NOMO-1 (cell line): Measurements from ENCODE around the gene LHX3.

Experiments
- DNase-seq, 2 experiments: peaks; one replicate each; lab custom pipeline; 2025; ENCODE audit not compliant: unreplicated experiment in 2 of 2; lab: John Stamatoyannopoulos, UW

LHX3 gene

GRCh38 chr9:136209786-136210185, 4.9 kb upstream of the LHX3 start:
- DNase-seq = no peak

GRCh38 chr9:136209232-136209631, 4.3 kb upstream of the LHX3 start:
- no peak for DNase-seq

GRCh38 chr9:136208675-136209074, 3.7 kb upstream of the LHX3 start:
- DNase-seq = no peak

GRCh38 chr9:136207616-136208015, 2.7 kb upstream of the LHX3 start:
- DNase-seq = no peak

GRCh38 chr9:136206602-136207275, 1.8 kb upstream of the LHX3 start:
- peak; percentile 80 to 94 for DNase-seq

- no peak for DNase-seq
Observed at GRCh38 chr9:136205707-136205992, 722 bp upstream of the LHX3 start.

- DNase-seq = no peak
Observed at GRCh38 chr9:136204145-136204805, 653 bp downstream of the LHX3 start.

GRCh38 chr9:136203408-136204144, 1.4 kb downstream of the LHX3 start:
- DNase-seq = no peak

GRCh38 chr9:136202454-136203407, 2.2 kb downstream of the LHX3 start:
- DNase-seq = no peak

GRCh38 chr9:136201609-136202453, 3.1 kb downstream of the LHX3 start:
- no peak for DNase-seq

- no peak for DNase-seq
Observed at GRCh38 chr9:136201174-136201573, 3.8 kb downstream of the LHX3 start.

- no peak for DNase-seq
Observed at GRCh38 chr9:136200424-136200823, 4.5 kb downstream of the LHX3 start.

- no peak for DNase-seq
Observed at GRCh38 chr9:136199391-136200288, 5.3 kb downstream of the LHX3 start.

GRCh38 chr9:136198605-136199083, 6.3 kb downstream of the LHX3 start:
- no peak for DNase-seq

- DNase-seq = no peak
Observed at GRCh38 chr9:136197930-136198604, 6.9 kb downstream of the LHX3 start.

GRCh38 chr9:136197084-136197875, 7.6 kb downstream of the LHX3 start:
- DNase-seq = no peak

- DNase-seq = peak in 1 of 2 experiments; percentile 20
Observed at GRCh38 chr9:136196404-136197083, 8.4 kb downstream of the LHX3 start.
